ENCODE measurements around the gene ARPC4.
"Not testable (repeated sequence)": the region's sequence is repeated elsewhere in the genome, so short reads cannot be mapped to it uniquely, and the experiment has no call there.

ARPC4 gene

GRCh38 chr3:9770276-9770812 is 22.5 kb upstream of the ARPC4 start:
- DNase-seq (ENCODE audit: low read depth) = no peak

GRCh38 chr3:9771007-9771406 is 21.9 kb upstream of the ARPC4 start:
- DNase-seq (ENCODE audit: low read depth) = not testable (repeated sequence)

DNA sequence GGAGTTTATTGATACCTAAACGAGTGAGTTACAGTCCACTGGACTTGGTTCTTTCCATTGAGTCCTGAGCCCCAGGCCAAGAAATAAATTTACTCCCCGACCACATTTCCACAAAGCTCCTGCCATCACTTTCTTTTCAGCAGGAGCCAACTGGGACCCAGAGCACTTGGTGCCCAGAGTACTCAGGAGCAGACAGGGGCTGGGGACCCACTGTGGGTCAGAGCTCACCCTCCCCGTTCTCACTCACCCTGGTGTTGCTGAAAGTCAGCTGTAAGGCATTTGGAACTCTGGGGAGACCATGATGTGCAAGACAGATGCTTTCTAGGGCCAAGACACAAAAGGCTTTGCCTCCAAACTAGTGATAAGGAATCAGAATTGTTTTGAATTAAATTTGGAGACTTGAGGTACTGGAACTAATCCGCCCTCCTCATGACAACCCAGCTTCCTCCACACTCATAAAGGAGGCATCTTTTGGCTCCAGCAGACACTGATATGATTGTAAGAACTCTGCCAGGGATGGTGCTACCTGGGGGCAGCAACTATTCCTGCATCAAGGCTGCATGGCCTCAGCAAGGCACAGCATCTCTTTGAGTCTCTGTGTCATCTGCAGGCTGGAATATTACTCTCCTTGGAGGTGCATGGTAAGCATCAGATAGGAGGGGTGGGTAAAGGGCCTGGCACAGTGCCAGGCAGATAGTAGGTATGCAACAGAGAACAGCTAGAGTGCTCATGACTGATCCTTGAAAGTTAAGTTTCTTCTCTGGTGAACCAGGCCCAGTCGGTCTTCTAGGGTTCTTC is 15.8 kb upstream of the ARPC4 start:
- DNase-seq (ENCODE audit: low read depth) = no peak

DNA sequence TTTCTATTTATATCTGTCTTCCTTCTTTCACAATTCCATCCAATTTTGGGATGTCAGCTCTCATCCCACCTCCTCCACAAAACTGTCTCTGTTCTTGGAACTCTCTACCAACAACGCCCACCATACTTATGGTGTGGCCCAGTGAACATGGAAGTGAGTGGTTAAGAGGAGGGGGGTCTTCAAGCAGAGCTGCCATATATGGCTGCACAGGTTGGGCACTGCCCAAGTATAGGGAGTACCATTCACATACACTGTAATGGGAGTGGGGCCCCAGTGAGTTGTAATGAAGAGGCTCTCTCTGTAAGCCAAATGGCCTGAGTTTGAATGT is 15.2 kb upstream of the ARPC4 start:
- no peak for DNase-seq (ENCODE audit: low read depth)

GRCh38 chr3:9778143-9779074 is 14.5 kb upstream of the ARPC4 start:
- DNase-seq (ENCODE audit: low read depth) = no peak

- DNase-seq (ENCODE audit: low read depth) = no peak
Measured at GRCh38 chr3:9779075-9779593, 13.7 kb upstream of the ARPC4 start.

DNA sequence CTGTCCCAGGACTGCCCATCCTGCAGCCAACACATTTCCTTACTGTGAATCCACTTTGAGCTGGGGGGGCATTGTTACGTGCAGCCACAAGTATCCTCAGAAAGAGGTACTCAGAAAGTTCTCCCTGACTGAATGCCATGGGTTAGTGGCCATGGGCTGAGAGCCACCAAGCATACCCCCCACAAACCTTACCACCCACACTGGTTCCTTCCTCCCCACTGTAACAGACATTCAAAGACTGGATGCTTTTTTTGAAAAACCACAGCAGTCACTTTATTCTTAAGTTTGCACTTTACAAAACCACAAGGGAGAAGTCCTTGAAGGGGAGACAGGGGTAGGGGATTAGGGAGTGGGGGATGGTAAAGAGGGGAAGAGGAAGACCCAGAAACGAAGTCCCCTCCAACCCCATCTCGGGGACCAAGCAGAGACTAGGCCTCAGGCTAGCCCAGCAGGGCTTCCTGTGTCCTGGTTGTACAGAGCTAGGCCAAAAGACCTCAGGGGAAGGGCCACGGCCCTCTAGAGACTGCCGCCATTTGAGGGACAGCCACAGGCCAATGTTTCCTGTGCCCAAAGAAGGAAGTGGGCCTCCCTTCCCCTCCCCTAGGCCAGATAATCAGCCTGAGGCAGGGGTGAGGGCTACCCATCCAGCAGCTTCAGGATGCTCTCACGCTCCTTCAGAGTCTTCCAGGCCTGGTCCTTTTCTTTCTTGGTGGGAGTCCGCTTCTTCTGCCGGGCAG is 13.0 kb upstream of the ARPC4 start:
- no peak for DNase-seq (ENCODE audit: low read depth)

DNA sequence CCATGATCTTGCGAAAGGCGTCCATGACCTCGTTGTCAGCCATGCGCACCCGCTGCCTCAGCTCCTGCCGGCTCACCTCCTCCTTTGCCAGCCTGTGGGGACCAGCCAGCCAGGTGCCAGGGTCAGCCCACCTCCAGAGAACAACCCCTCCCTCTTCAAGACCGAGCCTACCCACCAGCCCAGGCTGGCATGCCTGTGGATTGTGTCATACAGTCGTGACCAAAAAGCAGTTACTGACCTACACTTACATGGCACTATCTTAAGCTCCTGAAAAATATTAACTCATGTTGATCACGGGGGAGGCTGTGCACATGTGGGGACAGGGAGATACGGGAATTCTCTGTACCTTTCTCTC is 12.4 kb upstream of the ARPC4 start:
- no peak for DNase-seq (ENCODE audit: low read depth)

DNA sequence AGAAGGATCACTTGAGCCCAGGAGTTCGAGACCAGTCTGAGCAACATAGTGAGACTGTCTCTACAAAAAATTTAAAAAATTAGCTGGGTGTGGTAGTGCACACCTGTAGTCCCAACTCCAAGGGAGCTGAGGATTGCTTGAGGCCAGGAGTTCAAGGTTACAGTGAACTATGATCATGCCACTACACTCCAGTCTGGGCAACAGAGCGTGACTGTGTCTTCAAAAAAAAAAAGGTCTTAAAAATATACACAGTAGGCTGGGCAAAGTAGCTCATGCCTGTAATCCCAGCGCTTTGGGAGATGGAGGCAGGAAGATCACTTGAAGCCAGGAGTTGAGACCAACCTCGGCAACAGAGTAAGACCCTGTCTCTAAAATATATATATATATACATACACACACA is 12.0 kb upstream of the ARPC4 start:
- DNase-seq (ENCODE audit: low read depth) = no peak

GRCh38 chr3:9781551-9781950 is 11.3 kb upstream of the ARPC4 start:
- DNase-seq (ENCODE audit: low read depth) = no peak

DNA sequence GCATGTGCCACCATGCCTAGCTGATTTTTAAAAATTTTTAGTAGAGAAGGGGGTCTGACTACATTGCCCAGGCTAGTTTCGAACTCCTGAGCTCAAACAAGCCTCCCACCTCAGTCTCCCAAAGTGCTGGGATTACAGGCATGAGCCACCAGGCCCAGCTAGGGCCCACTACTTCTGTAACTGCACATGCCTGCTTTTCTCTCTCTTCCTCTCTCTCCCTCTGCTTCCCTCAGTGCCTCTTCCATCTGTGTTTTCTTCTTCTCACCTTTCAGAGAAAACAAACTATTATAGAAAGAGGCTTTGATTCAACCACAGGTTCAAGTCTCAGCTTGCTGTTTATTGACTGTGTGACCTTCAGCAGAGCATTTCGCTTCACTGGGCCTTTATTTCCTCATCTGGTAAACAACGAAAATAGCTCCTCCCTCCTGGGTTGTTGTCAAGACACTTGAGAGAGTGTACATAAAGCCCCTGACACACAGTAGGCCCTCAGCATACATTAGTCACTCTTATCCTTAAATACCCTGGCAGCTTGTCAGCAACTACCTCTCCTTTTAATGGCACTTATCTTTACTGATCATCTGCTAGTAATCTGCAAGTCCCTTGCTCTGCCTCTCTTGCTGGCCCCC is 10.8 kb upstream of the ARPC4 start:
- DNase-seq (ENCODE audit: low read depth) = no peak

- no peak for DNase-seq (ENCODE audit: low read depth)
Measured at GRCh38 chr3:9782770-9783169, 10.1 kb upstream of the ARPC4 start.

DNA sequence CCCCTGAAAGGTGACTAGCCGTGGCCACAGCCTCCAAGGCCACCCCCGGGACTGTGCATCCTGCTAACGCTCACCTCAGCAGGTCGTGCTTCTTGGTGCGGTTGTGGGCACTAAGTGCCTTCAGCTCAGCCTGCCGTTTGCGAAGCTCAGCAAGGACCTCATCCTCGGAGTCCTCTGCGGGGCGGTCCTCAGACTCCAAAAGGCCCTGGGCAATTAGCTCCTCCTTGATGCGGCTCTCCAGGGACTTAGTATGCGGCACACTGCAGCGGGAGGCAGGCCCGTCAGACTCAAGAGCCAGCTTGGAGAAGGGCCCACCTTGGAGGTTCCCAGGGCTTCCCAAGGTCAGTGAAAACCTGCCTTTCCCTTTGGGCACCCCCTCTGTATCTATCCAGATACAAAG is 8.9 kb upstream of the ARPC4 start:
- no peak for DNase-seq (ENCODE audit: low read depth)

- no peak for DNase-seq (ENCODE audit: low read depth)
Measured at GRCh38 chr3:9784965-9785364, 7.9 kb upstream of the ARPC4 start.

GRCh38 chr3:9785602-9786001 is 7.3 kb upstream of the ARPC4 start:
- DNase-seq (ENCODE audit: low read depth) = no peak

DNA sequence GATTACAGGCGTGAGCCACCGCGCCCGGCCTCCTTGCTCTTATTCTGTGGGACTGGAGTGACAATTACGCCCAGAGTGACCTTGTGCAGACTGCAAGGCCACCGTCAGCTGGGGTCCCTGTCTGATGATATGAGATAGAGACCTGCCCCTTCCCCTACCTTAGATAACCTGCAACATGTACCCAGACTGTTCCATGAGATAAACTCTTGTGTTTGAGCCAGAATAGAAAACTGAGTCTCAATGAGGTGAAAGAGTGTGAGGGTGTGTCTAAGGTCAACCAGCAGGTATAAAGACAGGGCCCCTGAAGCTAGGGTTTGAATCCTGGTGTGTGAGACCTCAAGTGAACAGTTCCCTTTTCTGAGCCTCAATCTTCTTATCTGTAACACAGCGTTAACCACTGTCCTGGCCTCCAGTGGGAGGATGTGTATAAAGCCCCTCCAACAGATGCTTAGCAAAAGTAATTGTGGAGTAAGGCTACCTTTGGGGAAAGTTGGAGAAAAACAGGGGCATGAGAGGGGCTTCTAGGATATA is 6.6 kb upstream of the ARPC4 start:
- DNase-seq (ENCODE audit: low read depth) = no peak

DNA sequence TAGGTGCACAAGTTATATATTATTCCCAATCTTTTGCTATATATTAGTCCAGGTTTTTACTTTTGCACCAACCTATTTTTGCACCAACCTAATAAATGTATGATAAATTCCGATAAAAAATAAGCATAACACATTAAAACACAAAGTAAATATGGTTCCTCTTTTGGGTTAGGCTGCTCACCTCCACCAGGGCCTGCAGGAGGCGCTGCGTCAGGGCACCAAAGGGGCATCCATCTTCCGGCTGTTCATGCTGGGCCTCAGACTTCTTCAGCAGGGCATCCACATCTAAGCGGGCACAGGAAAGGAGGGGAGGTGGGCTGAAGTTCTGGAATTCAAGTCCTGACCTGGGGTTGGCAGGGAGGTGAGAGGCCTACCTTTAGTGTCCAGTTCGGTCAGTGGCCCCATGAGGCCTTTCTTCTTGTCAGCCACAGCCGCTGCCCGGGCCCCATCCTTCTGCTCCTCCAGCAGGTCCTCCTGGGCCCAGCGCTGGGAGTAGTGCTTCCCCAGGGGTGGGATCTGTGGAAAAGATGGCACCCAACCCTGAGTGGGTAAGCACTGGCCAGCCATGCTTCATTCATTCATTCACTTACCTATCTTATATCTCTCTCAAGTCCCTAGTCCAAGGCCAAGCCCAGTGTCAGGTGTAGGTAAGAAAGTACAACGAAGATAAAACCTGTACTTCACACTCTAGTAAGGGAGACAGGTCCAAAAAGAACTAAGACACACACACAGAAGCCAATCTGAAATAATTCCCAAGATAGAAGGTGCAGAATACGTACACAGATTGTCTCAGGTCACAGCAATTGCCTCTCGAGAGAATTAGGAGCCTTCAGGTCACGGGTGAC is 5.8 kb upstream of the ARPC4 start:
- no peak for DNase-seq (ENCODE audit: low read depth)

DNA sequence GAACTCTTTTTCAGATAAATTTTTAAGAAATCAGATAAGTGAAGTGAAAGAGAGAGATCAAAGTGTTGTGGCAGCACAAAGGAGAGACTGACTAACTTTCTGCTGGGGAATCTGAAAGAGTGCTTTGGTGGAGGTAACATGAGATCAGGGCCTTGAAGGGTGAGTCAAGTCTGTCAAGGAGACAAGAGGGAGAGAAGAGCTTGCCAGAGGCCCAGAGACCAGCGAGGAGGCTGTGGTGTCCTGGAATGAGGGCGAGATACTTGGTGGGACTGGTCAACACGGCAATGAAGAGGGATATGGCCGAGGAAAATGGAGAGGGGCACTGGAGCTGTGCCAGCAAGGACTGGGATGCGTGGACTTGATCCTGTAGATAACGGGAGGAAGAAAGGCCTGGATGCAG is 5.2 kb upstream of the ARPC4 start:
- no peak for DNase-seq (ENCODE audit: low read depth)

DNA sequence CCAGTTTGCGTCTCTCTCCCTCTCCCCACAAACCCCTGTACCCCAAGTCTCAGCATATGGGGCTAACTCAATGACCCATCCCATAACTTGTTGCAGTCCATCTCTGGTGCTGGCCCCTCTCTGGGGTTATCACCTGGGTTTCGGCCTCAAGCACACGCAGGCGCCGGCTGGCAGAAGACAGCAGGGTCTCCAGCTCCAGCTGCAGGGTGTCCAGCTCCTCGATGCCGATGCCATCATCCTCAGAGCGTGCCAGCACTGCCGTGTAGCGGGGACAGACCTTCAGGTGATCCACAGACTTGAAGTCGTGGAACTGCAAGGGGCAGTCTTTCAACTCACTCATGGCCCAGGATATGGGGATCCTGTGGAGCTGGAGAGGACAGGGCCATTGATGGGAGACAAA is 1.8 kb upstream of the ARPC4 start:
- no peak for DNase-seq (ENCODE audit: low read depth)

DNA sequence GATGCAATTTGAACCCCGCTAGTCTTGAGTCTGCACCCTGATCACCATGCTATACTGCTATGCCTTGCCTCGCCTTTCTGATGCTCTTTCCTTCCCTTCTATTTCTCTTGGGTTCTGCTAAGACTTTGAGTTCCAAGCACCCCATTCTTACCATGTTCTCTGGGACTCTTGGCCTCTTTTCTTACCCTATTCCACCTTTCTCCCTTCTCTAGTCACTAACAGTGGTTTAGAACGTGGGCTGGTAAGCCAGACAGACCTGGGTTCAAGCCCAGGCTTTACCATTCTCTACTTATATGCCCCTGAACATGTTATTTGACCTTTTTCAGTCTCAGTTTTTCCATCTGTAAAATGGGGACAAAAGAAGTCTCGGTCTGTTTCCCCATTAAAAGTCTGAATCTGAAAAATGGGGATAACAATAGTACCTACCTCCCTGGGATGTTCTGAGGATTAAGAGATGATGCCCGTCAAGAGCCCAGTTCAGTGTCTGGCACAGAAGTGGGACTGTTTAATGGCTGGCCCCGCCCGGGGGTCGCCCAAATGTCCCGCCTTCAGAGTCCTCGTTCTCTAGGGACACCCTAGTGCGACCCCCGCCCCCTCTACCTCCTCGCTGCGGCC is 985 bp upstream of the ARPC4 start:
- DNase-seq (ENCODE audit: low read depth) = no peak
